GM12892 (cell line): ENCODE data around the gene RDH5.

Experiments
- DNase-seq: peaks from one replicate; pipeline ENCODE4 v3.0.0; 2011; ENCODE audit not compliant: insufficient read length
- FAIRE-seq: peaks from 2 replicates; lab custom pipeline; 2011; peaks lifted over from hg19 to GRCh38; lab: Jason Lieb, UNC
- POLR2A ChIP-seq: IDR thresholded peaks from 2 replicates; pipeline ENCODE4 v1.6.1; 2011; ENCODE audit warnings: low read depth, low read length, control low read depth
- POLR2AphosphoS5 ChIP-seq: IDR thresholded peaks from 2 replicates; pipeline ENCODE4 v1.6.1; 2011; ENCODE audit warnings: low read depth, low read length, control low read depth
- TAF1 ChIP-seq: IDR thresholded peaks from 2 replicates; pipeline ENCODE4 v1.6.1; 2011; ENCODE audit warnings: low read depth, mild to moderate bottlenecking, control low read depth, low read length, borderline replicate concordance

RDH5 gene

GRCh38 chr12:55685671-55686070 lies 34.5 kb upstream of the RDH5 start:
- FAIRE-seq, result no peak
- DNase-seq, result no peak
- TF ChIP-seq TAF1 (no peak), POLR2A (no peak), POLR2AphosphoS5 (no peak)

GRCh38 chr12:55686366-55687010 lies 33.7 kb upstream of the RDH5 start:
- DNase-seq (no peak), FAIRE-seq (no peak)
- TF ChIP-seq POLR2A, result no peak
- no peak for TF ChIP-seq TAF1
- TF ChIP-seq POLR2AphosphoS5, result no peak

- DNase-seq (no peak), FAIRE-seq (no peak)
- TF ChIP-seq POLR2AphosphoS5 (no peak), TAF1 (no peak), POLR2A (no peak)
Measured at GRCh38 chr12:55687746-55688145, 32.4 kb upstream of the RDH5 start.

GRCh38 chr12:55688716-55689655 lies 31.2 kb upstream of the RDH5 start:
- no peak for TF ChIP-seq POLR2A
- TF ChIP-seq POLR2AphosphoS5, result no peak
- no peak for TF ChIP-seq TAF1
- DNase-seq, result no peak
- FAIRE-seq, result no peak

- FAIRE-seq, result no peak
- TF ChIP-seq TAF1 (no peak), POLR2AphosphoS5 (no peak), POLR2A (no peak)
- DNase-seq, result no peak
Measured at GRCh38 chr12:55692631-55693322, 27.4 kb upstream of the RDH5 start.

- FAIRE-seq, result no peak
- TF ChIP-seq POLR2AphosphoS5 (no peak), TAF1 (no peak), POLR2A (no peak)
- DNase-seq, result no peak
Measured at GRCh38 chr12:55693323-55694187, 26.6 kb upstream of the RDH5 start.

- no peak for FAIRE-seq
- TF ChIP-seq TAF1, result no peak
- TF ChIP-seq POLR2A, result no peak
- TF ChIP-seq POLR2AphosphoS5, result no peak
- DNase-seq, result no peak
Measured at GRCh38 chr12:55694188-55694515, 26.0 kb upstream of the RDH5 start.

GRCh38 chr12:55694651-55695050 lies 25.5 kb upstream of the RDH5 start:
- FAIRE-seq (no peak), DNase-seq (no peak)
- TF ChIP-seq TAF1 (no peak), POLR2AphosphoS5 (no peak)

- no peak for DNase-seq
- no peak for FAIRE-seq
- TF ChIP-seq POLR2A (no peak), TAF1 (no peak)
Measured at GRCh38 chr12:55695349-55695748, 24.8 kb upstream of the RDH5 start.

GRCh38 chr12:55696141-55696540 lies 24.1 kb upstream of the RDH5 start:
- FAIRE-seq (no peak), DNase-seq (no peak)
- no peak for TF ChIP-seq POLR2AphosphoS5
- TF ChIP-seq POLR2A, result no peak
- no peak for TF ChIP-seq TAF1
